GM23248 (cell line): ENCODE data around the gene P3H4. TPM values are rescaled to one million over a fixed set of nuclear protein-coding genes. Genes with fewer than 3 reads are reported as not detected.
"Not testable (repeated sequence)": the region's sequence is repeated elsewhere in the genome, so short reads cannot be mapped to it uniquely, and the experiment has no call there.

Source experiments
- DNase-seq: peaks from one replicate; pipeline ENCODE4 v3.0.0-alpha.2; 2015
- H2AFZ ChIP-seq: fragments of 200-600 bp; sonication (generic); 2 replicates; pipeline ENCODE4 v1.6.1; 2016; ENCODE audit warnings: antibody characterized with exemption
- H3F3A ChIP-seq: fragments of 200-600 bp; sonication (generic); 2 replicates; pipeline ENCODE4 v1.6.1; 2016; ENCODE audit warnings: mild to moderate bottlenecking, antibody characterized with exemption, mixed run types; ENCODE audit not compliant: insufficient read depth
- H3K27ac ChIP-seq: fragments of 200-600 bp; sonication (generic); 2 replicates; pipeline ENCODE4 v1.5.1; 2016; ENCODE audit warnings: mild to moderate bottlenecking
- H3K27me3 ChIP-seq: fragments of 200-600 bp; sonication (generic); replicated peaks from 2 replicates; pipeline ENCODE4 v1.6.1; 2016; ENCODE audit warnings: mild to moderate bottlenecking; ENCODE audit not compliant: insufficient read depth
- H3K36me3 ChIP-seq: fragments of 200-600 bp; sonication (generic); 2 replicates; pipeline ENCODE4 v1.6.1; 2016; ENCODE audit warnings: low read depth, mild to moderate bottlenecking
- H3K4me1 ChIP-seq: fragments of 200-600 bp; sonication (generic); 2 replicates; pipeline ENCODE4 v1.6.1; 2016; ENCODE audit warnings: mild to moderate bottlenecking; ENCODE audit not compliant: insufficient read depth
- H3K4me2 ChIP-seq: fragments of 200-600 bp; sonication (generic); one replicate; pipeline ENCODE4 v1.6.1; 2016; ENCODE audit warnings: mild to moderate bottlenecking; ENCODE audit not compliant: unreplicated experiment
- H3K4me3 ChIP-seq: fragments of 200-600 bp; sonication (generic); 2 replicates; pipeline ENCODE4 v1.5.1; 2016; ENCODE audit warnings: mild to moderate bottlenecking
- H3K79me2 ChIP-seq: fragments of 200-600 bp; sonication (generic); 2 replicates; pipeline ENCODE4 v1.6.1; 2016; ENCODE audit warnings: mild to moderate bottlenecking; ENCODE audit not compliant: insufficient read depth
- H3K9ac ChIP-seq: fragments of 200-600 bp; sonication (generic); 2 replicates; pipeline ENCODE4 v1.6.1; 2016; ENCODE audit warnings: mild to moderate bottlenecking
- H3K9me2 ChIP-seq: fragments of 200-600 bp; sonication (generic); 2 replicates; pipeline ENCODE4 v1.6.1; 2016; ENCODE audit warnings: mixed run types, mild to moderate bottlenecking, moderate library complexity; ENCODE audit not compliant: insufficient read depth
- H3K9me3 ChIP-seq: fragments of 200-600 bp; sonication (generic); one replicate; pipeline ENCODE4 v1.6.1; 2017; ENCODE audit warnings: low read depth
- H4K20me1 ChIP-seq: fragments of 200-600 bp; sonication (generic); 2 replicates; pipeline ENCODE4 v1.6.0; 2016; ENCODE audit not compliant: insufficient read depth
- EZH2 ChIP-seq: fragments of 200-600 bp; sonication (generic); IDR thresholded peaks from 2 replicates; pipeline ENCODE4 v1.6.1; 2018; ENCODE audit warnings: antibody characterized with exemption, mild to moderate bottlenecking; ENCODE audit not compliant: insufficient read depth, poor library complexity, severe bottlenecking
- EZH2phosphoT487 ChIP-seq: fragments of 200-600 bp; sonication (generic); IDR thresholded peaks from 2 replicates; pipeline ENCODE4 v1.6.1; 2018; ENCODE audit warnings: antibody characterized with exemption, moderate library complexity, mild to moderate bottlenecking, low read depth; ENCODE audit not compliant: insufficient read depth
- WGBS, 2 experiments: methylation state at CpG; one replicate each; pipeline ENCODE4 v1.1.6; 2015 to 2017; ENCODE audit warnings: low lambda C conversion rate in 2 of 2, low coverage in 1 of 2; ENCODE audit errors: missing lambda C conversion rate in 2 of 2; 5-methylcytosine and 5-hydroxymethylcytosine counted together
- in situ Hi-C: fragments of 300-500 bp; cut with MboI; formaldehyde crosslinking; loops from 2 replicates; pipeline ENCODE4 v1.15.0; 2020
- polyA plus RNA-seq: library from polyadenylated mRNA; unstranded; fragments of >200 nt; fragmentation: Nextera tagmentation; extraction: Ambion mirVana; gene quantifications from 2 replicates; pipeline ENCODE4 v1.2.1, GENCODE V29; 2016
- total RNA-seq: library from RNA; depleted of rRNA; stranded (reverse); fragments of >200 nt; shearing (Covaris generic); gene quantifications from 2 replicates; pipeline ENCODE4 v1.2.3, GENCODE V29; 2014; rRNA removed

Gene P3H4
- total RNA-seq (116 and 161 TPM in 2 replicates), polyA plus RNA-seq (96.9 and 105 TPM in 2 replicates)

DNA sequence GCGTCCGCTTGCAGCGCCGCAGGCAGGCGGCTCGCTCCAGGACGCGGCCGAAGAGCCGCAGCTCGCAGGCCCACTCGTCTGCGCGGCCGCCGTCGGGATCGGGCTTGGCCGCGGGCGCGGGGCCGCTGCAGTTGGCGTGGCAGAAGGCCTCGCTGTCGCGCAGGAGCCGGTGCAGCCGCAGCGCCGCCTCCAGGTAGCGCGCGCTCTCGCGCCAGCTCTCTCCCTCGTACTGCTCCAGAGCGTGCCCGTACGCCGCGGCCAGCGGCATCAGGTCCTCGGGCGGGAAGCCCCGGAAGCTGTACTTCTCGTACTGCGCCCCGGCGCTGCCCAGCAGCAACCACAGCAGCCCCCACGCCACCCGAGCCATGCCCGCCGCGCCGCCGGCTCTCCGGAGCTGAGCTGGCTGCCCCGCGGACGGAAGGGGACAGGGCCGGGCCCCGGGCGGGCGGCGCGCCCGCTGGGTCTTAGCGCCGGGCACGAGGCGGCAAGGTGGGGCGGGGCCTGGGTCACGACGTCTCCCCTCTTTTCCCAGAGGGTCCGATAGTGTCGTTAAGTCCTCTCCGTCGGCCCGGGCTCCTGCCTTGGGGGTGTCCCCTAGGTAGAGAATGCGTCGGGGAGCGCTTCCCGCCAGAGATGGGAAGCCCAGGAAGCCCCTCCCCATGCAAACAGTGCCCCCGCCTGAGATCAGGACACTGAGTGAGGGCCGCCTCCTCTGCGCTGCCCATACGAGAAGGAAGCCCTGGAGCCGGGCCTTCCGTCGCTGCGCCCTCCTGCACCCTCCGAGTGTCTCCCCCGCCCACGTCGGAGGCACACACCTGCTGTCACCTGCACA lies at the start of gene P3H4:
TSS of gene P3H4 (minus strand) at position 401 of the 832 bp plus-strand sequence. CDS start at position 367, 34 bp downstream.
- peak; percentile 90 for DNase-seq
- Histone ChIP-seq H3K9me3 (no peaks in the 10 kb centered on the region), H3K79me2 (peaks cover 73% of the 10 kb centered on the region)

DNA sequence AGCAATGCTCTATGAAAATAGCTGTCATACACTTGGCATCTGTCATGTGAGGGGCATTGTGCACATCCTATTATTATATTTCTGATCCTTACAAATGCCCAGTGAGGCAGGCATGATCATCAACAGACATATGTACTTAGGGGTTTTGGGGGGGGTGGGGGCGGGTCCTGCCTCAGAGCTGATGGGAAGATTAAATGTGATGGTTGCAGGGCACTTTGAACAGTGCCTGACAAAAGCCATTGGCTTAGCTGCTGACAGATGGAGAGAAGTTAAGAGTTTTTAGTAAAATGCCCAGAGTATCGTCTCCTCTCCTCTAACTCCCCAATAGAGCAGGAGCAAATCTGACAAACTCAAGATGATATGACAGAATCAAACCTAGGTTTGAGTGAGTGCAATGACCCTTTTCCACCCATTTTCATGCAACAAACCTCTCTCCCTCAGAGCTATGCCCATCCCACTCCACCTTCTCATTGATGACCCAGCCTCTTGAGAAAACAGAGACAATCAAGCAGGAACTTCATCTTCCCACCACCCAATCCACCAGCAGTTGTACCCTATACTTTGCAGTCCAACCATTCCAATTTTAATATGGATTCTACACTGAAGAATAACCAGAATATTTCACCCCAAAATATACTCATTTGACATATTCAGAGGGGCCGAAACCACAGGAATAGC lies 48.6 kb upstream of the P3H4 start:
- Histone ChIP-seq H3K4me1 (peaks cover 12% of the 10 kb centered on the region), H3K9me2 (no peaks in the 10 kb centered on the region), H3K4me2 (no peak overlapping the region), H3K9ac (no peak overlapping the region), H3F3A (0 out of 2 replicates have a peak, but pooled peaks cover 6% of the 10 kb centered on the region), H2AFZ (no peak overlapping the region), H3K4me3 (no peak overlapping the region), H3K27ac (no peak overlapping the region), H4K20me1 (no peaks in the 10 kb centered on the region), H3K27me3 (no peaks in the 10 kb centered on the region), H3K36me3 (no peaks in the 10 kb centered on the region), H3K79me2 (peaks cover 90% of the 10 kb centered on the region), H3K9me3 (no peaks in the 10 kb centered on the region)
- DNase-seq = no peak
- TF ChIP-seq EZH2phosphoT487 (no peak), EZH2 (no peak)
- WGBS, 2 experiments = 69 to 97% methylated on average over 2 to 3 of the region's 3 CpGs
- in situ Hi-C loops = no loop called here

More for the DNA sequence above, at the start of gene P3H4:
- Histone ChIP-seq H3K4me3 (peak within 1 kb of the TSS; percentile 92), H3K27ac (peak within 1 kb of the TSS; percentile 79), H3K4me2 (peak within 1 kb of the TSS; percentile 98), H3K9ac (peak within 1 kb of the TSS; percentile 97), H3K36me3 (no peaks in the 10 kb centered on the region; the same call in 1 of the 2 replicates), H4K20me1 (peaks cover 7% of the 10 kb centered on the region; the same call in 1 of the 2 replicates), H3K4me1 (peaks cover 28% of the 10 kb centered on the region), H3F3A (no peaks in the 10 kb centered on the region), H3K9me2 (no peaks in the 10 kb centered on the region), H3K27me3 (no peaks in the 10 kb centered on the region), H2AFZ (peak within 1 kb of the TSS; percentile 87)
- TF ChIP-seq EZH2phosphoT487 (no peak), EZH2 (no peak)
- WGBS, 2 experiments = 1% methylated on average over 68 to 89 of the region's 96 CpGs
- in situ Hi-C loops = no loop called here

DNA sequence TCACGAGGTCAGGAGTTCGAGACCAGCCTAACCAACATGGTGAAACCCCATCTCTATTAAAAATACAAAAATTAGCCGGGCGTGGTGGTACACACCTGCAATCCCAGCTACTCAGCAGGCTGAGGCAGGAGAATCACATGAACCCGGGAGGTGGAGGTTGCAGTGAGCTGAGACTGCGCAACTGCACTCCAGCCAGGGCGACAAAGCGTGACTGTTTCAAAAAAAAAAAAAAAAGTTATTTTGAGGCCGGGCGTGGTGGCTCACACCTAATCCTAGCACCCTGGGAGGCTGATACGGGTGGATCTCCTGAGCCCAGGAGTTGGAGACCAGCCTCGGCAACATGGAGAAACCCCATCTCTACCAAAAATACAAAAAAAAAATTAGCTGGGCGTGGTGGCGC lies 39.6 kb upstream of the P3H4 start:
- H3F3A ChIP-seq, H3K9me2 ChIP-seq, H2AFZ ChIP-seq, H3K9me3 ChIP-seq, H4K20me1 ChIP-seq, H3K4me2 ChIP-seq, H3K9ac ChIP-seq, H3K4me3 ChIP-seq, in situ Hi-C loops, DNase-seq, H3K4me1 ChIP-seq, H3K27me3 ChIP-seq, H3K27ac ChIP-seq: not testable (repeated sequence)
- WGBS, 2 experiments = 93 to 95% methylated on average over 14 of the region's 14 CpGs
- Histone ChIP-seq H3K36me3 (peaks cover 12% of the 10 kb centered on the region; the same call in 1 of the 2 replicates), H3K79me2 (peaks cover 86% of the 10 kb centered on the region)

GRCh38 chr17:41849251-41849990 lies 37.7 kb upstream of the P3H4 start:
- H3K27ac ChIP-seq = no peak overlapping the region
- H3K9ac ChIP-seq = no peak overlapping the region
- H3K4me1 ChIP-seq = no peaks in the 10 kb centered on the region
- no peaks in the 10 kb centered on the region for H3K9me2 ChIP-seq
- H4K20me1 ChIP-seq = 0 out of 2 replicates have a peak, but pooled peaks cover 3% of the 10 kb centered on the region
- H3K27me3 ChIP-seq = no peaks in the 10 kb centered on the region
- 79 to 83% methylated on average over 4 of the region's 4 CpGs for WGBS, 2 experiments
- in situ Hi-C loops = no loop called here
- TF ChIP-seq EZH2 (no peak), EZH2phosphoT487 (no peak)
- no peak overlapping the region for H3K4me3 ChIP-seq
- H3F3A ChIP-seq = no peaks in the 10 kb centered on the region
- H3K9me3 ChIP-seq = no peaks in the 10 kb centered on the region
- H3K79me2 ChIP-seq = peaks cover 70% of the 10 kb centered on the region
- peaks cover 6% of the 10 kb centered on the region; the same call in 1 of the 2 replicates for H3K36me3 ChIP-seq
- H2AFZ ChIP-seq = no peak overlapping the region
- no peak overlapping the region for H3K4me2 ChIP-seq
- DNase-seq = no peak
